A549 (cell line): Measurements from ENCODE around the gene HSD17B10.

ENCODE experiments used
- CHD2 ChIP-seq: fragments of 150-350 bp; IDR thresholded peaks from 2 replicates; pipeline ENCODE4 v1.6.1; 2014; ENCODE audit warnings: low read length; ENCODE audit not compliant: partially characterized antibody
- ESRRA ChIP-seq: fragments of 150-350 bp; IDR thresholded peaks from 2 replicates; pipeline ENCODE4 v1.6.1; 2014; ENCODE audit warnings: mild to moderate bottlenecking, low read length, borderline replicate concordance
- POLR2A ChIP-seq: IDR thresholded peaks from 2 replicates; pipeline ENCODE4 v1.6.1; 2012; ENCODE audit warnings: mild to moderate bottlenecking, low read length
- TF ChIP-seq, protein P1 (sequence below): fragments of >200 bp; sonication (Bioruptor Twin); formaldehyde crosslinking; IDR thresholded peaks from 3 replicates; pipeline ENCODE4 v1.5.1; 2016

DNA sequence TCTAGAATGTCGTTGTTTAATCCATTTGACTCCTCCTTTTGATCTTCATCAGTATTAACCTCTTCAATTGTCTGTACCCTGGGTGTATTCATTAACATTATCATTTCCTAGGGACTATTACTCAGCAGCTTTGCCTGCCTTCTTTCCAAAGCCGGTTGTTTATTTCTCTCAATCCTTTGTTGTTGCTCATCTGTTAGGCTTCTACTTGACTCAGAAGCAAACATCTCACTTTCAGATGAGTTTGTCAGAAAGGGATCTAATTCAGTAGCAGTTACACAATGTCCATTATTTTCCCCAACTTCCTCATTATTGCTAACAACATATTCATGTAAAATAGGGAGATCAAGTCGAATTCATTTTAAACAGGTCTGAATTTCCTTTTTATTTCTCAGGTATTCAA, 22.1 kb upstream of the HSD17B10 start:
- no peak for TF ChIP-seq CHD2
- TF ChIP-seq, protein P1, sequence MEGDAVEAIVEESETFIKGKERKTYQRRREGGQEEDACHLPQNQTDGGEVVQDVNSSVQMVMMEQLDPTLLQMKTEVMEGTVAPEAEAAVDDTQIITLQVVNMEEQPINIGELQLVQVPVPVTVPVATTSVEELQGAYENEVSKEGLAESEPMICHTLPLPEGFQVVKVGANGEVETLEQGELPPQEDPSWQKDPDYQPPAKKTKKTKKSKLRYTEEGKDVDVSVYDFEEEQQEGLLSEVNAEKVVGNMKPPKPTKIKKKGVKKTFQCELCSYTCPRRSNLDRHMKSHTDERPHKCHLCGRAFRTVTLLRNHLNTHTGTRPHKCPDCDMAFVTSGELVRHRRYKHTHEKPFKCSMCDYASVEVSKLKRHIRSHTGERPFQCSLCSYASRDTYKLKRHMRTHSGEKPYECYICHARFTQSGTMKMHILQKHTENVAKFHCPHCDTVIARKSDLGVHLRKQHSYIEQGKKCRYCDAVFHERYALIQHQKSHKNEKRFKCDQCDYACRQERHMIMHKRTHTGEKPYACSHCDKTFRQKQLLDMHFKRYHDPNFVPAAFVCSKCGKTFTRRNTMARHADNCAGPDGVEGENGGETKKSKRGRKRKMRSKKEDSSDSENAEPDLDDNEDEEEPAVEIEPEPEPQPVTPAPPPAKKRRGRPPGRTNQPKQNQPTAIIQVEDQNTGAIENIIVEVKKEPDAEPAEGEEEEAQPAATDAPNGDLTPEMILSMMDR, result no peak
- no peak for TF ChIP-seq POLR2A
- no peak for TF ChIP-seq ESRRA
